ENCODE results near the gene CLCN2. TPM values are rescaled to one million over a fixed set of nuclear protein-coding genes. Genes with fewer than 3 reads are reported as not detected.
A peak's percentile ranks its signal among the peaks of the same experiment; 100 is the strongest.

Gene CLCN2
- total RNA-seq, 6 experiments from 2014 or later, result 3.4 to 5.1 (median 4.2) TPM

- peaks cover 27% of the 10 kb centered on the region for H3K4me1 Mint-ChIP-seq (ENCODE audit: low read depth)
- no peak for TF ChIP-seq CTCF (IDR thresholded peaks at IDR 0.05)
- no peak overlapping the region for H3K4me3 Mint-ChIP-seq
- H3K9me3 Mint-ChIP-seq, result no peaks in the 10 kb centered on the region
- DNase-seq, result no peak
- H3K27ac Mint-ChIP-seq, result no peak overlapping the region; the same call in none of the 2 replicates
- H3K27me3 Mint-ChIP-seq (ENCODE audit: insufficient read depth), result no peaks in the 10 kb centered on the region; the same call in 1 of the 2 replicates
- peaks cover 58% of the 10 kb centered on the region for H3K36me3 Mint-ChIP-seq (ENCODE audit: low read depth)
Measured at GRCh38 chr3:184306341-184306972, 54.9 kb downstream of the CLCN2 start.

GRCh38 chr3:184305577-184305976, 55.8 kb downstream of the CLCN2 start:
- Mint-ChIP-seq H3K36me3 (ENCODE audit: low read depth) (peaks cover 64% of the 10 kb centered on the region), H3K4me1 (ENCODE audit: low read depth) (peaks cover 32% of the 10 kb centered on the region), H3K27ac (no peak overlapping the region), H3K4me3 (no peak overlapping the region), H3K27me3 (ENCODE audit: insufficient read depth) (no peaks in the 10 kb centered on the region; the same call in 1 of the 2 replicates), H3K9me3 (no peaks in the 10 kb centered on the region)
- peak; percentile 23 for DNase-seq
- TF ChIP-seq CTCF (IDR thresholded peaks at IDR 0.05), result peak; percentile 71

- peak; percentile 49 for DNase-seq
- H3K27me3 Mint-ChIP-seq (ENCODE audit: insufficient read depth), result peaks cover 5% of the 10 kb centered on the region
- peaks cover 32% of the 10 kb centered on the region for H3K36me3 Mint-ChIP-seq (ENCODE audit: low read depth)
- no peaks in the 10 kb centered on the region for H3K9me3 Mint-ChIP-seq
- peaks cover 40% of the 10 kb centered on the region for H3K4me1 Mint-ChIP-seq (ENCODE audit: low read depth)
- no peak for TF ChIP-seq CTCF (IDR thresholded peaks at IDR 0.05)
- peak overlapping the region; percentile 83 for H3K27ac Mint-ChIP-seq
- H3K4me3 Mint-ChIP-seq, result peak overlapping the region; percentile 93
Measured at GRCh38 chr3:184300378-184300720, 61.1 kb downstream of the CLCN2 start.

- peak; percentile 55 for DNase-seq
- Mint-ChIP-seq H3K27ac (peak overlapping the region; percentile 83), H3K4me3 (peak overlapping the region; percentile 93), H3K9me3 (no peaks in the 10 kb centered on the region), H3K36me3 (ENCODE audit: low read depth) (peaks cover 32% of the 10 kb centered on the region), H3K4me1 (ENCODE audit: low read depth) (peaks cover 40% of the 10 kb centered on the region), H3K27me3 (ENCODE audit: insufficient read depth) (peaks cover 6% of the 10 kb centered on the region)
- no peak for TF ChIP-seq CTCF (IDR thresholded peaks at IDR 0.05)
Measured at GRCh38 chr3:184299488-184300377, 61.7 kb downstream of the CLCN2 start.

GRCh38 chr3:184298759-184299487, 62.5 kb downstream of the CLCN2 start, which contains the start of gene PSMD2:
PSMD2 (plus strand) TSS chr3:184299241; CDS start chr3:184299267, 26 bp downstream.
- Mint-ChIP-seq H3K27me3 (ENCODE audit: insufficient read depth) (peaks cover 7% of the 10 kb centered on the region), H3K4me3 (peak within 1 kb of the TSS; percentile 93), H3K36me3 (ENCODE audit: low read depth) (peaks cover 28% of the 10 kb centered on the region), H3K4me1 (ENCODE audit: low read depth) (peaks cover 40% of the 10 kb centered on the region), H3K9me3 (no peaks in the 10 kb centered on the region), H3K27ac (peak within 1 kb of the TSS; percentile 83)
- no peak for TF ChIP-seq CTCF (IDR thresholded peaks at IDR 0.05)
- peak; percentile 94 for DNase-seq

All from HFFc6 (cell line).